HG03039 (cell line): ENCODE measurements around the gene MEAK7.

Experiments
- ATAC-seq: cut with Tn5 transposase; IDR thresholded peaks from one replicate; pipeline ENCODE4 v1.9.1; 2021; ENCODE audit warnings: mild to moderate bottlenecking, moderate library complexity; ENCODE audit not compliant: unreplicated experiment

Gene MEAK7

GRCh38 chr16:84495506-84495905 lies 9.0 kb downstream of the MEAK7 start:
- no peak for ATAC-seq

- no peak for ATAC-seq
These were observed 15.3 kb downstream of the MEAK7 start for GRCh38 chr16:84489131-84489530.

GRCh38 chr16:84487358-84487757 lies 17.1 kb downstream of the MEAK7 start:
- ATAC-seq, result no peak

- ATAC-seq, result no peak
These were observed 17.8 kb downstream of the MEAK7 start for GRCh38 chr16:84486551-84487235.

DNA sequence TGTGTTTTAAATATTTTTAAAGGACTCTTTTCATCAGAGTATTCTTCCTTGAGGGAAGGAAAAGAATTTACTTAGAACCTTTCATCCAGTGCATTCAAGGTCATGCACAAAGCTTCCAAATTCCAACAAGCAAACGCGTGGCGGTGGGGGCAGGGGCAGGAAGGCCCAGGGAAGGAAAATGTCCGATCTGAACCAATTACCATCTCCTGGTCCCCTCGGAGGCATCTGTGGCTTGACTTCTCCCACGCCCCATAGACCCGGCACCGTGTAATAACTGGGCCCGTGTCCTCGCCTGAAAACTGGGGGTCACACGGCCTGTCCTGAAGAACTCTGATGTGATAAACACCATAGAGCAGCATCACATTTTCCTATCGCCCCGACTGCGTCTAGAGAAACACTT lies 18.3 kb downstream of the MEAK7 start:
- ATAC-seq, result no peak

GRCh38 chr16:84485255-84486010 lies 19.0 kb downstream of the MEAK7 start:
- ATAC-seq, result no peak

DNA sequence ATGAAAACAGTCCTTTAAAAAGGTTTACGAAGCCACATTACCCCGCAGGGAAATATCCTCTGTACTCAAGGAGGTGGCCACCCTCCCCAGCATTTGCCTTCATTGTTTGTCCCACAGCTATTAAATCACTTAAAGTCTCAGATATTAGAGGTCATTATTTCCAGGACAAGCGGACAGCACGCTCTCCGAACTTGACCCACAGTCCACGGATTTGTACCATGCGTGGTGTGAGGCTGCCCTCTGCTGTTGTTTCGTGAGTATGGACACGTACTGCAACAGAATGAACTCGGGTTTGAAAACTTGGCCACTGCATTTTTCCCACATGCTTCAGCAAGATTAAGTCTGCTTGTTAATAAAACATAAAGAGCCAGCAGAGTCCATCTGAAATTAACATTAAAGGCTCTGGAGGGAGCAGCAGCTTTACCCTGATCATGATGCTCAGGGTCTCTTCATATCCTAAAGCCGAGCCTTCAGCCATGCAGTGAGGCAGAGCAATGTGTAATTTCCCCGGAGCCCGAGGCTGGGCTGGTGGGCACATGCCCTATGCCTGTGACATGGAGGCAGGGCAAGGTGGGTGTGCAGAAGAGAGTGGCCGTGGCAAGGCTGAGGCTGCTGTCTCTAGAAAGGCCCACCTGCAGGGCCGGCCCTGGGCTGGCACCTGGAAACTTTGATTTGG lies 19.7 kb downstream of the MEAK7 start:
- ATAC-seq, result no peak

DNA sequence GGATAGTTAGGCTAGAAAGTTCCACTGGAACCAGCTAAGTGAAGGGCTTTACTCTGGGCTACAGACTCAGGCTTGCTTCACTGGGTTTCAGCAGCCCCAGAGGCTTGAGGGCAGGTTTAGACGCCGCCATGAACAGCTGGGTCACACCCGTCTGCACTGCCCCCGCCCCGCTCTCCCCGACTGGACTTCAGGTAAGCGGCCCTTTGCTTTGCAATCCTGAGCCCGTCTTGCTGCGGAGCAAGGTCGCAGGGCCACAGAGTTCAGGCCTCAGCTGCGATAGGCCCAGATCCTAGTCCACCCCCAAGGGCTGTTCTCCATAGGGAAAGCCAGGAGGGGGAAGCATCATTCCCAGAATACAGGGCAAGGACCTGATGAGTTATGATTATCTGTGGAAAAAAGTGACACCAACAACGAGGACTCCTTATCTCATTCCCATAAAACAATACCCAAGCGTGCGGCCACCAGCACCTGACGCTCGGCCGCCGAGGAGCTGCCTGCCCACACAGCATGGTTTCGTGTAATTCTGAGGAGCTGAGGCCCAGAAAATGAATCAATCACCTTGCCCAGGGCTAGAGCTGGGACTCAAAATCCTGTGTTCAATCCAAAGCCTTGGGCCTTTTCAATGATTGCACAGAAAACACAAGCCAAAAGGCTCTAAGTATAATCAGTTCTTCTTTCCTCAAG lies 20.4 kb downstream of the MEAK7 start:
- no peak for ATAC-seq

DNA sequence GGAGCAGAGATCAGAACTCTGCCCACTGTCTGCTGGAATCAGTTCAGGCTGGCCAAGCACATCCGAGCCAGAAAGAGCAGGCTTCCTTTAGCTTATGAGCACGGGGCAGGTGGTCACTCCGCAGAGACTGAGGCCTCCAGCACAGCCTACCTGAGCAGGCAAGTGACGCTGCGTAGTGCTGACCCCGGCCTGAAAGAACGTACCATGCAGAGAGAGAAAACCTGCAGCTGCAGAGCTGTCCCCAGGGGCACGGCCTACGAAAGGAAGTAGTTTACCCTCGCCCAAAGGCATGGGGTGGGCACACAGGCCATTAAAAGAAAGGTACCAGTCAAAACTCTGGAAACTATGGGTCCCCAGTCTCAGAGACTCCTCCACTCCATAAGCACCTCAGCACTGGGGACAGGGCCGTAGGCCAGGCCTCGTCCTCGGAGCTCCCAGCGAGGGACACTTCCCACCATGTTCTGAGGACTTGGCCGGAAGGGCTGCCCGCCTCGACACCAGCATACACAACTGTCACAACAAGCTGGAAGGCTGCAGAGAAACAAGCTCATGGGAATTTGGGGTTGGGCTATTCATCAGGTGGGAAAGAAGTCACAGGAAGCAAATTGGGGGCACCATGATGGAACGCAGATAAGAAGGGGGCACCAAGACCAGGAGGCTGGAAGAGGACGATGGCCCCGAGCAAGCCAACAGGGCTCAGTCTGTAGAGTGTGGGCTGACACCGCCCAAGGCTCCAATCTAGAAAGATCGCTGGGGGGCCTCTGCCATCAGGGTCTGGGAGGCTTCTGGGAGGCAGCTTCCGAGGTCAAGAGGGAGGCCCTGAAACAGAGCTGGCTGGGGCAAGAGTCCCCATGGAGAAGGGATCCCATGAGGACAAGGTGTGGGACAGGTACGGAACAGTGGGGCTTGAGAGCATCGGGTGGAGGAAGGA lies 21.2 kb downstream of the MEAK7 start:
- no peak for ATAC-seq

- no peak for ATAC-seq
These were observed 22.2 kb downstream of the MEAK7 start for GRCh38 chr16:84482001-84482891.

DNA sequence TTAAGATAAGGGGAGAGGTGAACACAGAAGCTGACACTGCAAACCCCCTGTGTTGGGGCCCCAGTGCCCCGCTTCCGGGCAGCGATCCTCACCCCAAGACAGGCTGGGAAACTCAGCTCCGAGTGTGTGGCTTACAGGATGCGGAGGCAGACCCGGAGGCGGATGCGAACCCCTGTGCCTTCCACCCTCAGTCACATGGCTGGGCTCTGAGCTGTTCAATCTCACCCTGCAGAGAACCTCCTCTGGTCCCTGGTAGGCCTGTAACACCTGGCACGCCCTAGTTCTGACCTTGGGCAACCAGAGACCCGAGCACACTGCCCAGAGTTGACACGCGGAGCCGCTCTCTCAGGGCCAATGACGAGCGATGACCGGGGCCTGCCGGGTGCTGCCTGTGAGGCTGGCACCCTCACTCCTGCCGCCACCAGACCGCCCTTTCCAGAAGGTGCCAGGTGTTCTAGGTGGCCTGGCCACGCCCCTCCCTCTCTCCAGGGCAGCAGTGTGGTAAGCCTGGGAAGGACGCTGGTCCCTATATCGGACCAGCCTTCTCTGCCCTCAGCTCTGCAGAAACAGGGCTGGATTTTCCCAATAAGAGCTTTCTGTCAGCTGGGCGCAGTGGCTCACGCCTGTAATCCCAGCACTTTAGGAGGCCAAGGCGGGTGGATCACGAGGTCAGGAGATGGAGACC lies 23.3 kb downstream of the MEAK7 start:
- ATAC-seq, result no peak

- ATAC-seq, result no peak
These were observed 24.6 kb downstream of the MEAK7 start for GRCh38 chr16:84479716-84480450.

GRCh38 chr16:84478172-84478947 lies 26.1 kb downstream of the MEAK7 start:
- no peak for ATAC-seq

DNA sequence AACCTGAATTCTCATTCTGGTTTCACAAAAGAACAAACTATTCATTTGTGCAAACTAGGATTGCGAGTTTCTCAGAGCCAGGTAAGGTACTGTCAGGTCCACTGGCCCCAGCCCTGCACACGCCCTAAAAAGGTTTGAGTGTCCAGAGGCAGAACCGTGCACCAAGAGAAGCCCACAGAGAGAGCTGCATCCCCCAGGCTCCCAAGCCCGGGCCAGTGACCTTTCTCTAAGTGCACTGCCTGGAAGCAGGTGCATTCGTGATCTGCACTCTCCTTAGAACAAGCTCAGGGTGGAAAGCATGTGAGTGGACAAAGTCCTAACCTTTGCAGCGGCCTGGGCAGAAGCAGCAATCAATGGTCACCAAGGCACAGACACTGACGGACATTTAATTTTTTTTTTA lies 26.8 kb downstream of the MEAK7 start:
- ATAC-seq, result no peak

- ATAC-seq, result no peak
These were observed 28.1 kb downstream of the MEAK7 start for GRCh38 chr16:84476401-84476800.

GRCh38 chr16:84475643-84476240 lies 28.7 kb downstream of the MEAK7 start:
- ATAC-seq, result no peak

DNA sequence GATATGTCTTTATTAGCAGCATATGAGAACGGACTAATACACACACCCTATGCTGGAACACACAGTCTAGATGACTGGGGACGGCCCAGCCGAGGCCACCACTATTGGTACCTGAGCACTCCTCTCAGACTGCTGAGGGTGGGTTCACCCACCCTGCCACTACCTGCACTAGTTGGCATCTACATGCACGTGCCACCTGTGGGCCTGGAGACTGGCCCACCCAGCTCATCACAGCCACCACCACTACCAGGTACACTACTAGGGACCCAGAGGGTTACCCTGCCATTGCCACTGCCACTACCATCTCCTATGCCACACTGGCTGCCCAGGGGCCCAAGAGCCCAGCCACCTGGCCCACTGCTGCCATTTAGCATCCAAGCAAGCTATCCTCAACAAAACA lies 32.5 kb downstream of the MEAK7 start:
- no peak for ATAC-seq
